HG03280 (cell line): ENCODE data around the gene KRTAP20-3.

Experiments
- ATAC-seq: cut with Tn5 transposase; IDR thresholded peaks from one replicate; pipeline ENCODE4 v1.9.1; 2021; ENCODE audit warnings: mild to moderate bottlenecking, moderate library complexity; ENCODE audit not compliant: unreplicated experiment

KRTAP20-3 gene

GRCh38 chr21:30642564-30642963 is at the start of gene KRTAP20-3:
Gene KRTAP20-3 (plus strand): TSS chr21:30642864.
- no peak for ATAC-seq

- ATAC-seq = no peak
Observed at GRCh38 chr21:30598802-30599201, 43.9 kb upstream of the KRTAP20-3 start, which contains the start of gene KRTAP6-2. Gene KRTAP6-2 (minus strand): TSS chr21:30598902. CDS start chr21:30598874, 28 bp downstream.

- no peak for ATAC-seq
Observed at GRCh38 chr21:30600787-30601186, 41.9 kb upstream of the KRTAP20-3 start, which contains the start of gene KRTAP22-1. Gene KRTAP22-1 (plus strand): TSS chr21:30601087.

- ATAC-seq = no peak
Observed at GRCh38 chr21:30605968-30606367, 36.7 kb upstream of the KRTAP20-3 start.

GRCh38 chr21:30612132-30612531 is 30.5 kb upstream of the KRTAP20-3 start:
- no peak for ATAC-seq

- ATAC-seq = no peak
Observed at GRCh38 chr21:30613836-30614235, 28.8 kb upstream of the KRTAP20-3 start, which contains the start of gene KRTAP6-1. Gene KRTAP6-1 (minus strand): TSS chr21:30613930. CDS start chr21:30613904, 26 bp downstream.

- ATAC-seq = no peak
Observed at GRCh38 chr21:30615199-30615598, 27.5 kb upstream of the KRTAP20-3 start.

- ATAC-seq = no peak
Observed at GRCh38 chr21:30616125-30616524, 26.5 kb upstream of the KRTAP20-3 start, which contains the start of gene KRTAP20-1. Gene KRTAP20-1 (plus strand): TSS chr21:30616425. CDS start chr21:30616455, 30 bp downstream.

GRCh38 chr21:30620080-30620479 is 22.6 kb upstream of the KRTAP20-3 start:
- no peak for ATAC-seq

GRCh38 chr21:30620522-30620921 is 22.1 kb upstream of the KRTAP20-3 start, which contains the start of gene KRTAP20-4:
Gene KRTAP20-4 (plus strand): TSS chr21:30620627.
- no peak for ATAC-seq

GRCh38 chr21:30623362-30623761 is 19.3 kb upstream of the KRTAP20-3 start:
- no peak for ATAC-seq

- ATAC-seq = no peak
Observed at GRCh38 chr21:30625449-30626165, 17.1 kb upstream of the KRTAP20-3 start.

- no peak for ATAC-seq
Observed at GRCh38 chr21:30628109-30628508, 14.6 kb upstream of the KRTAP20-3 start.

- no peak for ATAC-seq
Observed at GRCh38 chr21:30629200-30629599, 13.5 kb upstream of the KRTAP20-3 start.

GRCh38 chr21:30634906-30635305 is 7.8 kb upstream of the KRTAP20-3 start, which contains the start of gene KRTAP20-2:
Gene KRTAP20-2 (plus strand): TSS chr21:30635206. CDS start chr21:30635264, 58 bp downstream.
- ATAC-seq = no peak

- no peak for ATAC-seq
Observed at GRCh38 chr21:30638686-30639085, 4.0 kb upstream of the KRTAP20-3 start.

GRCh38 chr21:30646904-30647414 is 4.3 kb downstream of the KRTAP20-3 start:
- ATAC-seq = no peak

GRCh38 chr21:30652891-30653290 is 10.2 kb downstream of the KRTAP20-3 start:
- ATAC-seq = no peak

GRCh38 chr21:30668776-30669175 is 26.1 kb downstream of the KRTAP20-3 start:
- ATAC-seq = no peak

GRCh38 chr21:30672985-30673650 is 30.5 kb downstream of the KRTAP20-3 start:
- no peak for ATAC-seq

- no peak for ATAC-seq
Observed at GRCh38 chr21:30674312-30674711, 31.6 kb downstream of the KRTAP20-3 start.
